H9 (cell line): Measurements from ENCODE around the gene CHST13. TPM values are rescaled to one million over a fixed set of nuclear protein-coding genes. Genes with fewer than 3 reads are reported as not detected.

Experiments
- DNase-seq: peaks from one replicate; pipeline ENCODE4 v3.0.0-alpha.2; 2017
- H2AFZ ChIP-seq: one replicate; pipeline ENCODE4 v1.6.1; 2013; ENCODE audit warnings: mild to moderate bottlenecking, low read length, control low read depth, moderate library complexity
- H2AK5ac ChIP-seq: 2 replicates; pipeline ENCODE4 v1.6.1; 2013; ENCODE audit warnings: low read length, control low read depth, mixed read lengths; ENCODE audit not compliant: insufficient read length
- H2BK120ac ChIP-seq: one replicate; pipeline ENCODE4 v1.6.1; 2013; ENCODE audit warnings: low read depth, mild to moderate bottlenecking, low read length, control low read depth, inconsistent platforms; ENCODE audit not compliant: poor library complexity, severe bottlenecking
- H2BK12ac ChIP-seq: 2 replicates; pipeline ENCODE4 v1.6.1; 2013; ENCODE audit warnings: low read length, control low read depth, mixed read lengths, low read depth; ENCODE audit not compliant: insufficient read length
- H2BK15ac ChIP-seq: 2 replicates; pipeline ENCODE4 v1.6.1; 2013; ENCODE audit warnings: low read depth, low read length, control low read depth
- H2BK20ac ChIP-seq: one replicate; pipeline ENCODE4 v1.6.1; 2013; ENCODE audit warnings: low read depth, mild to moderate bottlenecking, low read length, control low read depth, inconsistent platforms; ENCODE audit not compliant: poor library complexity, severe bottlenecking
- H2BK5ac ChIP-seq: 2 replicates; pipeline ENCODE4 v1.6.1; 2013; ENCODE audit warnings: low read length, control low read depth, mixed read lengths; ENCODE audit not compliant: insufficient read length
- H3K14ac ChIP-seq: 2 replicates; pipeline ENCODE4 v1.6.1; 2013; ENCODE audit warnings: low read length, control low read depth; ENCODE audit not compliant: insufficient read depth
- H3K18ac ChIP-seq: 2 replicates; pipeline ENCODE4 v1.6.1; 2013; ENCODE audit warnings: low read depth, mild to moderate bottlenecking, mixed read lengths, low read length, control low read depth; ENCODE audit not compliant: insufficient read length
- H3K23ac ChIP-seq: 2 replicates; pipeline ENCODE4 v1.6.1; 2013; ENCODE audit warnings: low read length, control low read depth, mixed read lengths, low read depth; ENCODE audit not compliant: insufficient read length
- H3K23me2 ChIP-seq: 2 replicates; pipeline ENCODE4 v1.6.1; 2013; ENCODE audit warnings: low read depth, mild to moderate bottlenecking, mixed read lengths, low read length, control low read depth; ENCODE audit not compliant: insufficient read length, poor library complexity, severe bottlenecking
- H3K27ac ChIP-seq: 2 replicates; pipeline ENCODE4 v1.5.1; 2013; ENCODE audit warnings: low read length, control low read depth, mixed read lengths, low read depth; ENCODE audit not compliant: insufficient read length
- H3K27me3 ChIP-seq: 2 replicates; pipeline ENCODE4 v1.6.1; 2013; ENCODE audit warnings: low read length, control low read depth, inconsistent platforms; ENCODE audit not compliant: insufficient read depth
- H3K4ac ChIP-seq: 2 replicates; pipeline ENCODE4 v1.6.1; 2013; ENCODE audit warnings: low read depth, mild to moderate bottlenecking, control low read depth, inconsistent platforms, low read length, moderate library complexity
- H3K4me1 ChIP-seq: 2 replicates; pipeline ENCODE4 v1.6.1; 2013; ENCODE audit warnings: low read length, control low read depth, inconsistent platforms; ENCODE audit not compliant: insufficient read depth
- H3K4me2 ChIP-seq: 2 replicates; pipeline ENCODE4 v1.6.1; 2013; ENCODE audit warnings: low read length, control low read depth, mixed read lengths; ENCODE audit not compliant: insufficient read length, insufficient read depth
- H3K56ac ChIP-seq: 2 replicates; pipeline ENCODE4 v1.6.1; 2013; ENCODE audit warnings: low read depth, mild to moderate bottlenecking, mixed read lengths, low read length, control low read depth; ENCODE audit not compliant: insufficient read length
- H3K79me1 ChIP-seq: 2 replicates; pipeline ENCODE4 v1.6.1; 2013; ENCODE audit warnings: low read depth, mild to moderate bottlenecking, moderate library complexity, low read length, control low read depth, inconsistent platforms; ENCODE audit not compliant: insufficient read depth, poor library complexity, severe bottlenecking
- H3K79me2 ChIP-seq: 2 replicates; pipeline ENCODE4 v1.6.1; 2013; ENCODE audit warnings: low read length, control low read depth, inconsistent platforms; ENCODE audit not compliant: insufficient read depth
- H3K9ac ChIP-seq: 2 replicates; pipeline ENCODE4 v1.6.1; 2013; ENCODE audit warnings: low read length, control low read depth, mixed read lengths; ENCODE audit not compliant: insufficient read length; ENCODE audit errors: extremely low read depth
- H3K9me3 ChIP-seq: one replicate; pipeline ENCODE4 v1.6.1; 2013; ENCODE audit warnings: low read depth, low read length, inconsistent platforms; ENCODE audit not compliant: control insufficient read depth
- H3T11ph ChIP-seq: one replicate; pipeline ENCODE4 v1.6.1; 2013; ENCODE audit warnings: mild to moderate bottlenecking, low read length, control low read depth, inconsistent platforms
- H4K20me1 ChIP-seq: one replicate; pipeline ENCODE4 v1.6.1; 2013; ENCODE audit not compliant: control insufficient read depth, insufficient read length, insufficient read depth
- H4K5ac ChIP-seq: 2 replicates; pipeline ENCODE4 v1.6.1; 2013; ENCODE audit warnings: low read depth, mild to moderate bottlenecking, mixed read lengths, low read length, control low read depth; ENCODE audit not compliant: insufficient read length
- H4K8ac ChIP-seq: replicated peaks from 2 replicates; pipeline ENCODE4 v1.6.1; 2013; ENCODE audit warnings: low read length, control low read depth, mixed read lengths, low read depth; ENCODE audit not compliant: insufficient read length
- H4K91ac ChIP-seq: 2 replicates; pipeline ENCODE4 v1.6.1; 2013; ENCODE audit warnings: low read depth, mild to moderate bottlenecking, moderate library complexity, mixed read lengths, low read length, control low read depth; ENCODE audit not compliant: insufficient read length
- H3K27ac Mint-ChIP-seq, 3 experiments: 2 replicates in 2 of 3; 3 replicates in 1 of 3; pipeline ENCODE4 v1.8.0; 2020 to 2021; ENCODE audit warnings: mixed read lengths in 3 of 3, mild to moderate bottlenecking in 1 of 3, moderate library complexity in 1 of 3
- H3K27me3 Mint-ChIP-seq: 2 replicates; pipeline ENCODE4 v1.8.0; 2021; ENCODE audit warnings: low read depth, mild to moderate bottlenecking, moderate library complexity, mixed read lengths
- H3K36me3 Mint-ChIP-seq, 3 experiments: 2 replicates in 2 of 3; 3 replicates in 1 of 3; pipeline ENCODE4 v1.8.0; 2020 to 2021; ENCODE audit warnings: low read depth in 3 of 3, mixed read lengths in 3 of 3; ENCODE audit not compliant: insufficient read depth in 1 of 3
- H3K4me1 Mint-ChIP-seq, 2 experiments: 2 replicates each; pipeline ENCODE4 v1.8.0; 2020; ENCODE audit warnings: mixed read lengths in 2 of 2
- H3K4me3 Mint-ChIP-seq, 2 experiments: 2 replicates in 1 of 2; 3 replicates in 1 of 2; pipeline ENCODE4 v1.8.0; 2020 to 2021; ENCODE audit warnings: mild to moderate bottlenecking in 2 of 2, mixed read lengths in 2 of 2, moderate library complexity in 1 of 2
- H3K9me3 Mint-ChIP-seq, 2 experiments: 2 replicates in 1 of 2; 3 replicates in 1 of 2; pipeline ENCODE4 v1.8.0; 2020; ENCODE audit warnings: mild to moderate bottlenecking in 2 of 2, mixed read lengths in 2 of 2, moderate library complexity in 1 of 2
- WGBS: extraction: QIAGEN DNeasy Blood & Tissue Kit; methylation state at CpG from one replicate; pipeline ENCODE4 v1.1.7; 2013; ENCODE audit warnings: missing lambda C conversion rate, low lambda C conversion rate, mixed read lengths; ENCODE audit not compliant: insufficient read length; ENCODE audit errors: extremely low coverage; 5-methylcytosine and 5-hydroxymethylcytosine counted together
- total RNA-seq: library from RNA; stranded (reverse); gene quantifications from 2 replicates; pipeline ENCODE4 v1.2.1, GENCODE V29; 2021
- TF ChIP-seq, protein P1 (sequence below): fragments of 200-600 bp; sonication (generic); conservative IDR thresholded peaks from 3 replicates; pipeline ENCODE4 v1.8.0; 2021; ENCODE audit warnings: antibody characterized with exemption, mild to moderate bottlenecking

The CHST13 gene
- total RNA-seq, 1 experiment from 2014 or later, result 0.85 TPM

DNA sequence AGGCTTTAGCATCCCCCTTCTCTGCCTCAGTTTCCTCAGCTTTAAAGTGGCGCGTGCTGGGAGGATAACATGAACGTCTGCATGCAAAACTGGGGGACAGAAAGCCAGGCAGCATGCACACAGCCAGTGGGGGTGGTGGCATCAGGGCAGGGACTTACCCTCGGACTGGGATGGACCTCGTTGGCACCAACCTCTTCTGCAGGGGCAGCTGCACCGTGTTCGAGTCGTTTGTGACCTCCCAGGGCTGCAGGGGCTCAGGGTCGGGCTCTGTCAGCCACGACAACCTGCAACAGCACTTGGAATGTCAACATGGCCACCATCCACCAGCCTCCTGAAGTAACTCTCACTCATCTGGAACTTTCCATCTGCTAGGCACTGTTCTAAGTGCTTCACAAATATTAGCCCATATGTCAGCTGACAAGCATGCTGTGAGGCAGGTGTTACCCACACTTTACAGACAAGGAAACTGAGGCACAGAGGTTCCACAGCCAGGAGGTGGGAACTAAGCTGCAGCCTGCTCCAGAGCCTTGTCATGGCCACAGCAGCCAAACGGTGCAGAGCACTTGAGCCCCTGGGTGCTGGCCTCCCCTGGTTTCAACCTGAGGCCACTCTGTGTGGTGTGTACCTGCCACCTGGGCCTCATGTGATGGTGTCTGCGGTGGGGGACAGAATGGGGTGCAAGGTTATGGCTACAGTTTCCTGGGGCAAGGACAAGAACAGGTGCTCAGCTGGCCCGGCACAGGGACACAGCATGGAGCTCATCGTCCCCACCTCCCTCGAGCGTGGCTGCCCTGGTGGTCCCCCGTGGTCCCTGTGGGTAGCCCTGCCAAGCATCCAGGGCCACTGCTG is 28.1 kb downstream of the CHST13 start:
- no peak overlapping the region for H3K4me2 ChIP-seq
- Mint-ChIP-seq H3K9me3 (no peaks in the 10 kb centered on the region), H3K27ac (no peak overlapping the region; a peak in 1 of 7 replicates), H3K36me3 (no peaks in the 10 kb centered on the region), H3K4me1 (peaks cover 33 to 43% of the 10 kb centered on the region in 2 experiments), H3K4me3 (no peak overlapping the region), H3K27me3 (peaks cover 7% of the 10 kb centered on the region)
- H4K91ac ChIP-seq, result no peak overlapping the region
- no peak overlapping the region for H2AK5ac ChIP-seq
- H3K14ac ChIP-seq, result no peak overlapping the region
- H4K5ac ChIP-seq, result no peak overlapping the region
- H3K4me1 ChIP-seq, result peaks cover 4% of the 10 kb centered on the region; the same call in 1 of the 2 replicates
- H3K18ac ChIP-seq, result no peak overlapping the region
- H3K27me3 ChIP-seq, result no peaks in the 10 kb centered on the region
- H2BK15ac ChIP-seq, result no peak overlapping the region
- H3T11ph ChIP-seq, result no peak overlapping the region
- no peak overlapping the region for H3K27ac ChIP-seq
- no peaks in the 10 kb centered on the region for H4K20me1 ChIP-seq
- whole genome bisulfite sequencing, result no CpG with 5 or more reads among the region's 17 CpGs
- H2AFZ ChIP-seq, result no peak overlapping the region
- H3K9me3 ChIP-seq, result no peaks in the 10 kb centered on the region
- no peak overlapping the region for H4K8ac ChIP-seq
- H3K79me2 ChIP-seq, result no peaks in the 10 kb centered on the region
- no peak overlapping the region for H3K9ac ChIP-seq
- H3K4ac ChIP-seq, result no peak overlapping the region
- no peak overlapping the region for H3K56ac ChIP-seq
- no peaks in the 10 kb centered on the region for H3K23me2 ChIP-seq
- TF ChIP-seq, protein P1, sequence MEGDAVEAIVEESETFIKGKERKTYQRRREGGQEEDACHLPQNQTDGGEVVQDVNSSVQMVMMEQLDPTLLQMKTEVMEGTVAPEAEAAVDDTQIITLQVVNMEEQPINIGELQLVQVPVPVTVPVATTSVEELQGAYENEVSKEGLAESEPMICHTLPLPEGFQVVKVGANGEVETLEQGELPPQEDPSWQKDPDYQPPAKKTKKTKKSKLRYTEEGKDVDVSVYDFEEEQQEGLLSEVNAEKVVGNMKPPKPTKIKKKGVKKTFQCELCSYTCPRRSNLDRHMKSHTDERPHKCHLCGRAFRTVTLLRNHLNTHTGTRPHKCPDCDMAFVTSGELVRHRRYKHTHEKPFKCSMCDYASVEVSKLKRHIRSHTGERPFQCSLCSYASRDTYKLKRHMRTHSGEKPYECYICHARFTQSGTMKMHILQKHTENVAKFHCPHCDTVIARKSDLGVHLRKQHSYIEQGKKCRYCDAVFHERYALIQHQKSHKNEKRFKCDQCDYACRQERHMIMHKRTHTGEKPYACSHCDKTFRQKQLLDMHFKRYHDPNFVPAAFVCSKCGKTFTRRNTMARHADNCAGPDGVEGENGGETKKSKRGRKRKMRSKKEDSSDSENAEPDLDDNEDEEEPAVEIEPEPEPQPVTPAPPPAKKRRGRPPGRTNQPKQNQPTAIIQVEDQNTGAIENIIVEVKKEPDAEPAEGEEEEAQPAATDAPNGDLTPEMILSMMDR, result no peak
- H3K79me1 ChIP-seq, result no peaks in the 10 kb centered on the region
- no peak overlapping the region for H2BK5ac ChIP-seq
- H2BK20ac ChIP-seq, result no peak overlapping the region
- H3K23ac ChIP-seq, result no peak overlapping the region
- H2BK12ac ChIP-seq, result no peak overlapping the region
- H2BK120ac ChIP-seq, result no peak overlapping the region
- peak; percentile 19 for DNase-seq
